ENCODE data around the gene ZNF776. TPM values are rescaled to one million over a fixed set of nuclear protein-coding genes. Genes with fewer than 3 reads are reported as not detected.

ZNF776 gene
- total and polyA plus RNA-seq, 2 of the 13 experiments (the other 11 are each of a cell fraction or from before 2014, with no cell fraction given): 7.6 to 16.9 TPM

DNA sequence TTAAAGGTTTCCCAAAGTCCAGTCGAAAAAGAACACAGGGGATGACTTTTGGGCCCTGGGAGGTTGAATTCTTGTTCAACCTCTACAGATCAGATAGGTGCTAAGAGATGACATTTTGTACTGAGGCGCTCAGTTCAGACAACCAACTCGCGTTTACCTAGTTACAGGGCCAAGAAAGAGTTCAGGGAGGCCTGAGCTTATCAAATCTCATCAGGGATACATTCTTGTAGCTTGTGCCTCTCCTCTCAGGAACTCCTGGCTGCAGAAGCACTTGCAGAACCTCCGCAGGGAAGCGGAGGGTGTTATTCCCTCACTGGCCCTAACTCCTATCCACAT lies 825 bp downstream of the ZNF776 start (continued):
- TF ChIP-seq, protein P1, sequence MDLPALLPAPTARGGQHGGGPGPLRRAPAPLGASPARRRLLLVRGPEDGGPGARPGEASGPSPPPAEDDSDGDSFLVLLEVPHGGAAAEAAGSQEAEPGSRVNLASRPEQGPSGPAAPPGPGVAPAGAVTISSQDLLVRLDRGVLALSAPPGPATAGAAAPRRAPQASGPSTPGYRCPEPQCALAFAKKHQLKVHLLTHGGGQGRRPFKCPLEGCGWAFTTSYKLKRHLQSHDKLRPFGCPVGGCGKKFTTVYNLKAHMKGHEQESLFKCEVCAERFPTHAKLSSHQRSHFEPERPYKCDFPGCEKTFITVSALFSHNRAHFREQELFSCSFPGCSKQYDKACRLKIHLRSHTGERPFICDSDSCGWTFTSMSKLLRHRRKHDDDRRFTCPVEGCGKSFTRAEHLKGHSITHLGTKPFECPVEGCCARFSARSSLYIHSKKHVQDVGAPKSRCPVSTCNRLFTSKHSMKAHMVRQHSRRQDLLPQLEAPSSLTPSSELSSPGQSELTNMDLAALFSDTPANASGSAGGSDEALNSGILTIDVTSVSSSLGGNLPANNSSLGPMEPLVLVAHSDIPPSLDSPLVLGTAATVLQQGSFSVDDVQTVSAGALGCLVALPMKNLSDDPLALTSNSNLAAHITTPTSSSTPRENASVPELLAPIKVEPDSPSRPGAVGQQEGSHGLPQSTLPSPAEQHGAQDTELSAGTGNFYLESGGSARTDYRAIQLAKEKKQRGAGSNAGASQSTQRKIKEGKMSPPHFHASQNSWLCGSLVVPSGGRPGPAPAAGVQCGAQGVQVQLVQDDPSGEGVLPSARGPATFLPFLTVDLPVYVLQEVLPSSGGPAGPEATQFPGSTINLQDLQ (CRISPR knock-in tag; IDR thresholded peaks at IDR 0.05): no peak
- TF ChIP-seq KAT2B (IDR thresholded peaks at IDR 0.05; ENCODE audit: borderline replicate concordance, low read depth, low read length) (no peak), AKAP8 (CRISPR knock-in tag; IDR thresholded peaks at IDR 0.05) (no peak), ZNF773 (CRISPR knock-in tag; IDR thresholded peaks at IDR 0.05; ENCODE audit: borderline replicate concordance) (no peak)

DNA sequence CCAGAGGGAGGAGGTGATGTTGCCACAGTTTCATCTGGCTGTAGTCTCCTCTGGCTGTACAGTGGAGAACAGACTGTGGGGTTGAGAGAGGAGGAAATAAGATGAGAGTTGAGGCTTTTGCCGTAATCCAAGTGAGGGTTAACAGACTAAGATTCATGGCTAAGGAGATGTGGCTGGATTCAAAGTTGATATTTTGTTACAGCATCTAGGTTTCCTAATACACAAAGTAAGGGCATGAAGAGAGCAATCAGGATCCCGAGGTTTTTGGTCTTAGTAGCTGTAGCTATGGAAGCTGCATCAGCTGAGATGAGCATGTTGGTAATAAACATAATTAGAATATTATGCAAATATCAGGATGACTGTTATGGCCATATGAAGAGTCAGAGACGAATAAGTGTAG lies 1.4 kb downstream of the ZNF776 start:
- Histone ChIP-seq H3K36me3 (replicated peaks in 1 of 2; ENCODE audit: control insufficient read depth in 1 of 2, insufficient read depth in 2 of 2, low read length in 2 of 2) (peaks cover 7 to 30% of the 10 kb centered on the region in 2 experiments), H3K4me2 (ENCODE audit: low read depth, low read length) (peak overlapping the region; percentile 88), H4K20me1 (ENCODE audit: insufficient read depth, low read length) (no peaks in the 10 kb centered on the region), H3K9ac (ENCODE audit: insufficient read depth, low read depth, low read length) (peak overlapping the region; percentile 92; the same call in 1 of the 2 replicates), H3K27ac (ENCODE audit: extremely low read length, insufficient read depth, low read length) (no peak overlapping the region), H2AFZ (ENCODE audit: low read length) (no peak overlapping the region), H3K4me1 (ENCODE audit: insufficient read depth, low read length) (peaks cover 33% of the 10 kb centered on the region), H3K4me3 (replicated peaks in 1 of 3; ENCODE audit: insufficient read depth in 1 of 3, low read depth in 2 of 3, low read length in 3 of 3) (peak overlapping the region; percentile 87 to 100 (median 99)), H3K9me3 (ENCODE audit: low read length) (no peaks in the 10 kb centered on the region), H3K79me2 (ENCODE audit: insufficient read depth, low read length) (peaks cover 34% of the 10 kb centered on the region), H3K27me3 (ENCODE audit: control insufficient read depth in 1 of 2, insufficient read depth in 2 of 2, low read length in 2 of 2) (no peaks in the 10 kb centered on the region; a peak in 1 of 5 replicates)
- POLR2A ChIA-PET: interaction anchor here (1.3 to 2.2 kb wide), 4 partner anchors 66 to 82 kb away, joined by 3 to 13 read pairs (median 9); partner anchors contain the start of genes ZNF551, ZNF552 and ZNF587B
- in situ Hi-C loops (cut with HindIII; ENCODE audit: extremely low pct_ligation_motif_present, low pct_unique_long_range_greater_than_20kb): loop anchor here (10.0 kb wide), 1 partner anchor 407 kb away; the partner anchor contains the start of gene ZNF329
- DNase-seq (ENCODE audit: low spot score): no peak
- CTCF ChIA-PET (ENCODE audit: low intra/inter-chr PET ratio, low total read pairs): no interaction called here
- TF ChIP-seq ZNF12 (CRISPR knock-in tag; IDR thresholded peaks at IDR 0.05) (peak; percentile 90), ZNF7 (CRISPR knock-in tag; IDR thresholded peaks at IDR 0.05) (0 out of 2 replicates have a peak, but pooled peaks have one; percentile 17), ZNF563 (CRISPR knock-in tag; IDR thresholded peaks at IDR 0.05) (no peak)
- TF ChIP-seq, protein P2, sequence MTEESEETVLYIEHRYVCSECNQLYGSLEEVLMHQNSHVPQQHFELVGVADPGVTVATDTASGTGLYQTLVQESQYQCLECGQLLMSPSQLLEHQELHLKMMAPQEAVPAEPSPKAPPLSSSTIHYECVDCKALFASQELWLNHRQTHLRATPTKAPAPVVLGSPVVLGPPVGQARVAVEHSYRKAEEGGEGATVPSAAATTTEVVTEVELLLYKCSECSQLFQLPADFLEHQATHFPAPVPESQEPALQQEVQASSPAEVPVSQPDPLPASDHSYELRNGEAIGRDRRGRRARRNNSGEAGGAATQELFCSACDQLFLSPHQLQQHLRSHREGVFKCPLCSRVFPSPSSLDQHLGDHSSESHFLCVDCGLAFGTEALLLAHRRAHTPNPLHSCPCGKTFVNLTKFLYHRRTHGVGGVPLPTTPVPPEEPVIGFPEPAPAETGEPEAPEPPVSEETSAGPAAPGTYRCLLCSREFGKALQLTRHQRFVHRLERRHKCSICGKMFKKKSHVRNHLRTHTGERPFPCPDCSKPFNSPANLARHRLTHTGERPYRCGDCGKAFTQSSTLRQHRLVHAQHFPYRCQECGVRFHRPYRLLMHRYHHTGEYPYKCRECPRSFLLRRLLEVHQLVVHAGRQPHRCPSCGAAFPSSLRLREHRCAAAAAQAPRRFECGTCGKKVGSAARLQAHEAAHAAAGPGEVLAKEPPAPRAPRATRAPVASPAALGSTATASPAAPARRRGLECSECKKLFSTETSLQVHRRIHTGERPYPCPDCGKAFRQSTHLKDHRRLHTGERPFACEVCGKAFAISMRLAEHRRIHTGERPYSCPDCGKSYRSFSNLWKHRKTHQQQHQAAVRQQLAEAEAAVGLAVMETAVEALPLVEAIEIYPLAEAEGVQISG (CRISPR knock-in tag; IDR thresholded peaks at IDR 0.05): no peak
- TF ChIP-seq, protein P3, sequence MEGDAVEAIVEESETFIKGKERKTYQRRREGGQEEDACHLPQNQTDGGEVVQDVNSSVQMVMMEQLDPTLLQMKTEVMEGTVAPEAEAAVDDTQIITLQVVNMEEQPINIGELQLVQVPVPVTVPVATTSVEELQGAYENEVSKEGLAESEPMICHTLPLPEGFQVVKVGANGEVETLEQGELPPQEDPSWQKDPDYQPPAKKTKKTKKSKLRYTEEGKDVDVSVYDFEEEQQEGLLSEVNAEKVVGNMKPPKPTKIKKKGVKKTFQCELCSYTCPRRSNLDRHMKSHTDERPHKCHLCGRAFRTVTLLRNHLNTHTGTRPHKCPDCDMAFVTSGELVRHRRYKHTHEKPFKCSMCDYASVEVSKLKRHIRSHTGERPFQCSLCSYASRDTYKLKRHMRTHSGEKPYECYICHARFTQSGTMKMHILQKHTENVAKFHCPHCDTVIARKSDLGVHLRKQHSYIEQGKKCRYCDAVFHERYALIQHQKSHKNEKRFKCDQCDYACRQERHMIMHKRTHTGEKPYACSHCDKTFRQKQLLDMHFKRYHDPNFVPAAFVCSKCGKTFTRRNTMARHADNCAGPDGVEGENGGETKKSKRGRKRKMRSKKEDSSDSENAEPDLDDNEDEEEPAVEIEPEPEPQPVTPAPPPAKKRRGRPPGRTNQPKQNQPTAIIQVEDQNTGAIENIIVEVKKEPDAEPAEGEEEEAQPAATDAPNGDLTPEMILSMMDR (CRISPR knock-in tag; IDR thresholded peaks at IDR 0.05): no peak
- 92% methylated on average over 3 of the region's 3 CpGs for WGBS (ENCODE audit: low lambda C conversion rate)
- no peak for ATAC-seq
- FAIRE-seq: no peak
- intact Hi-C loops (cut with micrococcal nuclease; ENCODE audit: unreplicated experiment): no loop called here
- BruUV-seq (replicated peaks): no TSS peak
